Suprapubic skin (tissue), 3 donors: ENCODE measurements around the gene DRD4.

ENCODE experiments used
- CTCF ChIP-seq, 2 donors: fragments of 200-600 bp in 1 of 2; fragments of 450-650 bp in 1 of 2; sonication (generic) in 1 of 2; IDR thresholded peaks; one replicate each; pipeline ENCODE4 v1.5.1; 2016 to 2019; ENCODE audit warnings: antibody characterized with exemption in 2 of 2, mild to moderate bottlenecking in 1 of 2, moderate library complexity in 1 of 2
- EP300 ChIP-seq: sonication (generic); formaldehyde crosslinking; IDR thresholded peaks from one replicate; pipeline ENCODE4 v1.6.1; 2017; ENCODE audit warnings: antibody characterized with exemption
- POLR2A ChIP-seq, 2 donors: fragments of 450-650 bp; IDR thresholded peaks; one replicate each; pipeline ENCODE4 v1.6.1; 2017; ENCODE audit warnings: antibody characterized with exemption in 2 of 2, mild to moderate bottlenecking in 2 of 2, moderate library complexity in 2 of 2

- TF ChIP-seq POLR2A (IDR thresholded peaks at IDR 0.05) (no peak), CTCF (IDR thresholded peaks at IDR 0.05) (no peak), EP300 (no peak)
Observed at GRCh38 chr11:616320-617198, 20.5 kb upstream of the DRD4 start.
